GM12864 (cell line): ENCODE measurements around the gene TEX13C.
"Not testable (repeated sequence)": the region's sequence is repeated elsewhere in the genome, so short reads cannot be mapped to it uniquely, and the experiment has no call there.

Experiments
- DNase-seq: peaks from one replicate; pipeline ENCODE4 v3.0.0-alpha.2; 2011; ENCODE audit warnings: low read depth
- H3K4me3 ChIP-seq: 2 replicates; pipeline ENCODE4 v1.5.1; 2011; ENCODE audit warnings: mild to moderate bottlenecking, low read depth, low read length, control low read depth
- TF ChIP-seq, protein P1 (sequence below): IDR thresholded peaks from 2 replicates; pipeline ENCODE4 v1.5.1; 2011; ENCODE audit warnings: low read depth, mild to moderate bottlenecking, moderate library complexity, low read length, control low read depth, inconsistent platforms; ENCODE audit errors: missing control alignments

TEX13C gene

DNA sequence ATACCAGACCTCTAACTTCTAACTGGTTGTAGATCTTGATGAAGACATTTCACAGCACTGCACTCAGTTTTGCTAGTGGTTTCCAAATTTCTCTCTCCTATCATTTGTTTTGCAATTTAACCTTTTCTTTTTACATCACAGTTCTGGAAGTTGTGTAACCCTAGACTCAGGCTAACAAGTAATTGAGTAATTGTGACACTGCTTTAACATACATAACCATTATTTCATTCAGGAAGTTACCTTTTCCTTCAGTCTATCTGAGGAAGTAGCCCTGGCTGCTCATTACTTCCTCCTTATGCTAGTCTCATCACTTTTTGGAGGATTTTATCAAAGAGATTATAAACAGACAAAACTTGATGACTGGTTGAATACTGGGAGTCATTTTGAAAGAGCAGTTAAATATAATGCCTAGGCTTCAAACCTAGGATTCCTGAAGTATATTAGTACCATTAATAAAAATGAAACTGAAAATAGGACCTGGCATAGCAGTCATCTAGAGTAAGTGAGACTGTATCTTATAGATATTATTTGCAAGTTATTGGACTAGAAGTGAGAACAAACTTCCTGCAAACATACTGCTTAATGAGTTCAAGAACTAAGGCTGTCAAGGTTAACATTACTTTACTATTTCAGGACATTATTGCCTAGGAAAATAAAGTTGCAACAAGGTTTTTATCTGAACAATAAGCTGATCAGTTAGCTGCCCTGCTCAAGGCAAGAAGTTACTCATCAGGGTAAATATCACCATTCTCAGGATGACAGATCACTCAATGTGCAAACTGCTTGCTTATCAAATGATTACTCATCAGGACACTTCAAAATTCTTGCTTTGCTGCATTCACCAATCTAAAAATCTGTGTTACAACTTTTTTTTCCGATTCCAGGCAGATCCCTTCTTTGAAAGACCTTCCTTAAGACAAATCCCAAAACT is 25.6 kb upstream of the TEX13C start:
- no peak overlapping the region for H3K4me3 ChIP-seq
- TF ChIP-seq, protein P1, sequence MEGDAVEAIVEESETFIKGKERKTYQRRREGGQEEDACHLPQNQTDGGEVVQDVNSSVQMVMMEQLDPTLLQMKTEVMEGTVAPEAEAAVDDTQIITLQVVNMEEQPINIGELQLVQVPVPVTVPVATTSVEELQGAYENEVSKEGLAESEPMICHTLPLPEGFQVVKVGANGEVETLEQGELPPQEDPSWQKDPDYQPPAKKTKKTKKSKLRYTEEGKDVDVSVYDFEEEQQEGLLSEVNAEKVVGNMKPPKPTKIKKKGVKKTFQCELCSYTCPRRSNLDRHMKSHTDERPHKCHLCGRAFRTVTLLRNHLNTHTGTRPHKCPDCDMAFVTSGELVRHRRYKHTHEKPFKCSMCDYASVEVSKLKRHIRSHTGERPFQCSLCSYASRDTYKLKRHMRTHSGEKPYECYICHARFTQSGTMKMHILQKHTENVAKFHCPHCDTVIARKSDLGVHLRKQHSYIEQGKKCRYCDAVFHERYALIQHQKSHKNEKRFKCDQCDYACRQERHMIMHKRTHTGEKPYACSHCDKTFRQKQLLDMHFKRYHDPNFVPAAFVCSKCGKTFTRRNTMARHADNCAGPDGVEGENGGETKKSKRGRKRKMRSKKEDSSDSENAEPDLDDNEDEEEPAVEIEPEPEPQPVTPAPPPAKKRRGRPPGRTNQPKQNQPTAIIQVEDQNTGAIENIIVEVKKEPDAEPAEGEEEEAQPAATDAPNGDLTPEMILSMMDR = no peak
- no peak for DNase-seq

DNA sequence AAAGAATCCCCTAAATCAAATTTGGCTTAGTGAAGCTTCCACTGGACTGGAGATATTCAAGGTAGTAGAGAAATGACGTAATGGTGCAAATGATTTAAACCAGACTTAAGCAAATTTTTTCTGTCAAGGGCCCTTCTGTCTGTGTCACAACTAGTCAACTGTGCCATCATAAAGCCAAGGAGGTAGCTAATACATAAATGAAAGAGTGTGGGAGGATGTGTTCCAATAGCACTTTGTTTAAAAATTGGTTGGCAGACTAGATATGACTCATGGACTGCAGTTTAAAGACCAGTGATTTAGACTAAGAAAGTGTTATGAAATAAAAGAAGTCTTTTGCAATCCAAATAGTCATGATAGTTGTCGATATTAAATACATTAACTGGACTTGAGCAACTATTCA is 24.3 kb upstream of the TEX13C start:
- TF ChIP-seq, protein P1 = no peak
- H3K4me3 ChIP-seq = no peak overlapping the region
- DNase-seq = no peak

DNA sequence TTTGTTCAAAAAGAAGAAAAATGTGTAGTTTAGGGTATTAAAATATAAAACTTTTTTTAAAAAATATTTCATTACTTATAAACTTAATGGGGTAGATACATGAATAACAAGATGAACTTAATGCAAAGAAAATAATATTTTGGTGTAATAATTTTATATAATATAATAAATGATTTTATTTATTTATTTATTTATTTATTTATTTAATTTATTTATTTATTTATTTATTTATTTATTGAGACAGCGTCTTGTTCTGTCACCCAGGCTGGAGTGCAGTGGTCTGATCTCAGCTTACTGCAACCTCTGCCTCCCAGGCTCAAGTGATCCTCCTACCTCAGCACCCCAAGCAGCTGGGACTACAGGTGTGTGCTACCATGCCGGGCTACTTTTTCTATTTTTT is 20.8 kb upstream of the TEX13C start:
- TF ChIP-seq, protein P1 = no peak
- no peak overlapping the region for H3K4me3 ChIP-seq
- DNase-seq = no peak

DNA sequence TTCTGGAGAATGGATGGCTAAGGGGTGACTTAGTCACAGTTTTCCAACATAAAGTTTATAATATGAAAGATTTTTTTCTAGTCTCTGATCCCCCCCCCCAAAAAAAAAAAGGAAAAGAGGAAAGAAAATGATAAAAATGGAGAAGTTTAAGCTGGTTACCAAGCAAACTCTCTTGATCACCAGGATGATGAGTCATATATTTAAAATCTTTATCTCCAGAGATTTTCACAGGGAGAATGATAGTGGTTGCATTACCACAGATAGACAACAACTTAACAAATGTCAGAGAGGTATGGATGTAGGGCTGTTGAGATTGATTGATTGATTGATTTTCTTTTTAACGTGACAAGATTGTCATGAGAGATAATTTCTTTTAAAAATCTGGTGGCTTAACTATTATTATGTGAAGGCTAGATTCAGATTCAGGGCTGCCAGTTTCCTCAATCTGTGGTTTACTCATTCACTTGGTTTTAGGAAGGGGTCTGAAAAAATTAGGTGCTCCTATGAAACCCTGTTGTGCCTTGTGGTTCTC is 13.3 kb upstream of the TEX13C start:
- H3K4me3 ChIP-seq = no peak overlapping the region
- TF ChIP-seq, protein P1 = no peak
- no peak for DNase-seq

DNA sequence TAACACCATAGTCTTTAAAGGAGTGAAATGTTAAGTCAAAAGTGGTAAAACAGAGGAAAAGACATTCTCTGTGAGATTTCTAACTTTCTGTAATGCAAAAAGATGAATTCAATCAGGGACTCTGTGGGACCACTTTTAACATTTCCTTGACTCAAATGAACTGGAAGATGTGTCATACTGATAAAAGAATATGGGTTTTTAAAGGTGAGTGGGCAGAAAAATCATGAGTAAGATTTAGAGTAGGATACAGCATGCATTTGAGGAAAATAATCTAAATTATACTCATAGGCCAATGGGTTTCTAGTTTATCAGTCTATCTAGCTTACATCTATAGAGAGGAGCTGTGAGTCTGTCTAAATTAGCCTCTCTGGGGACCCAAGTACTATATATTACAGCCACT is 11.0 kb upstream of the TEX13C start:
- TF ChIP-seq, protein P1 = no peak
- H3K4me3 ChIP-seq = no peak overlapping the region
- DNase-seq = no peak

DNA sequence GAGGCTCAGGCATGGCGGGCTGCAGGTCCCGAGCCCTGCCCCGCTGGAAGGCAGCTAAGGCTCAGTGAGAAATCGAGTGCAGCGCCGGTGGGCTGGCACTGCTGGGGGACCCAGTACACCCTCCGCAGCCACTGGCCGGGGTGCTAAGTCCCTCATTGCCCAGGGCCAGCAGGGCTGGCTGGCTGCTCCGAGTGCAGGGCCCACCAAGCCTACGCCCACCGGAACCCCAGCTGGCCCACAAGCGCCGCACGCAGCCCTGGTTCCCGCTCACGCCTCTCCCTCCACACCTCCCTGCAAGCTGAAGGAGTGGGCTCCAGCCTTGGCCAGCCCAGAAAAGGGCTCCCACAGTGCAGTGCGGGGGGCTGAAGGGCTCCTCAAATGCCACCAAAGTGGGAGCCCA is 505 bp upstream of the TEX13C start:
- not testable (repeated sequence) for DNase-seq, H3K4me3 ChIP-seq

DNA sequence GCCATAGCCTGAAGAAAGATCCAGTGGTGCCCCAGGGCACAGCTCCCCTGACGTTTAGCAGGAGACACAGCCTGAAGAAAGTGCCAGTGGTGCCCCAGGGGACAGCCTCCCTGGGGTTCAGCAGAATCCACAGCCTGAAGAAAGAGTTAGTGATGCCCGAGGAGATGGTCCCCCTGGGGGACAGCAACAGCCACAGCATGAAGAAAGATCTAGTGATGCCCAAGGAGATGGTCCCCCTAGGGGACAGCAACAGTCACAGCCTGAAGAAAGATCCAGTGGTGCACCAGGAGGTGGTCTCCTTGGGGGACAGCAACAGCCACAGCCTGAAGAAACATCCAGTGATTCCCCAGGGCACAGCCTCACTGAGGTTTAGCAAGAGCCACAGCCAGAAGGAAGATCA is 2.8 kb downstream of the TEX13C start:
- H3K4me3 ChIP-seq = no peak overlapping the region
- TF ChIP-seq, protein P1 = no peak
- DNase-seq = no peak
